Endodermal cell (in vitro differentiated cells): Measurements from ENCODE around the gene KIN. TPM values are rescaled to one million over a fixed set of nuclear protein-coding genes. Genes with fewer than 3 reads are reported as not detected.
"Not testable (repeated sequence)": the region's sequence is repeated elsewhere in the genome, so short reads cannot be mapped to it uniquely, and the experiment has no call there.

ENCODE experiments used
- DNase-seq: peaks from one replicate; pipeline ENCODE4 v3.0.0-alpha.2; 2017
- H3K27ac ChIP-seq: 2 replicates; pipeline ENCODE4 v1.5.1; 2013; ENCODE audit warnings: mild to moderate bottlenecking, low read depth, low read length, moderate library complexity
- H3K27me3 ChIP-seq: 2 replicates; pipeline ENCODE4 v1.6.1; 2013; ENCODE audit warnings: mild to moderate bottlenecking, low read length, moderate library complexity; ENCODE audit not compliant: insufficient read depth, control insufficient read depth, poor library complexity, severe bottlenecking
- H3K36me3 ChIP-seq: 2 replicates; pipeline ENCODE4 v1.7.0; 2013; ENCODE audit warnings: mild to moderate bottlenecking, low read length, moderate library complexity; ENCODE audit not compliant: control insufficient read depth, insufficient read depth
- H3K4me1 ChIP-seq: one replicate; pipeline ENCODE4 v1.7.0; 2013; ENCODE audit warnings: low read length; ENCODE audit not compliant: control insufficient read depth, insufficient read depth
- H3K4me3 ChIP-seq: 2 replicates; pipeline ENCODE4 v1.5.1; 2013; ENCODE audit warnings: mild to moderate bottlenecking, low read length, moderate library complexity
- H3K9ac ChIP-seq: 2 replicates; pipeline ENCODE4 v1.6.1; 2013; ENCODE audit warnings: mild to moderate bottlenecking, low read length, moderate library complexity; ENCODE audit not compliant: poor library complexity, severe bottlenecking; ENCODE audit errors: extremely low read depth
- H3K9me3 ChIP-seq: 2 replicates; pipeline ENCODE4 v1.6.1; 2013; ENCODE audit warnings: mild to moderate bottlenecking, low read length, moderate library complexity; ENCODE audit not compliant: control insufficient read depth
- H3K27ac Mint-ChIP-seq: 2 replicates; pipeline ENCODE4 v1.8.0; 2020; ENCODE audit warnings: mixed read lengths
- H3K27me3 Mint-ChIP-seq: 2 replicates; pipeline ENCODE4 v1.8.0; 2021; ENCODE audit warnings: mild to moderate bottlenecking, mixed read lengths; ENCODE audit not compliant: insufficient read depth
- H3K36me3 Mint-ChIP-seq: 2 replicates; pipeline ENCODE4 v1.8.0; 2020; ENCODE audit warnings: low read depth, mixed read lengths
- H3K4me1 Mint-ChIP-seq: 2 replicates; pipeline ENCODE4 v1.8.0; 2020; ENCODE audit warnings: mixed read lengths
- H3K4me3 Mint-ChIP-seq: 2 replicates; pipeline ENCODE4 v1.8.0; 2020; ENCODE audit warnings: mild to moderate bottlenecking, moderate library complexity, mixed read lengths
- H3K9me3 Mint-ChIP-seq: 2 replicates; pipeline ENCODE4 v1.8.0; 2020; ENCODE audit warnings: mild to moderate bottlenecking, mixed read lengths
- WGBS, 2 experiments: methylation state at CpG; one replicate each; pipeline versions ENCODE4 v1.1.5 to v1.1.7; 2013; ENCODE audit warnings: missing lambda C conversion rate in 2 of 2, mixed read lengths in 1 of 2; ENCODE audit not compliant: insufficient coverage in 1 of 2, insufficient read length in 1 of 2; 5-methylcytosine and 5-hydroxymethylcytosine counted together
- total RNA-seq, 2 donors: library from RNA; stranded (reverse); fragmentation: NEBNext Ultra II Directional in 1 of 2; extraction: Animal tissue kit (Norgen Biotek cat#: 25700) in 1 of 2; gene quantifications; 2 replicates in 1 of 2; 3 replicates in 1 of 2; pipeline ENCODE4 v1.2.1, GENCODE V29; 2021
- TF ChIP-seq, protein P1 (sequence below): fragments of 200-600 bp; sonication (generic); conservative IDR thresholded peaks from 2 replicates; pipeline ENCODE4 v1.5.0; 2021; ENCODE audit warnings: antibody characterized with exemption, mild to moderate bottlenecking

KIN gene
- total RNA-seq, 2 donors from 2014 or later: 17.9 TPM

DNA sequence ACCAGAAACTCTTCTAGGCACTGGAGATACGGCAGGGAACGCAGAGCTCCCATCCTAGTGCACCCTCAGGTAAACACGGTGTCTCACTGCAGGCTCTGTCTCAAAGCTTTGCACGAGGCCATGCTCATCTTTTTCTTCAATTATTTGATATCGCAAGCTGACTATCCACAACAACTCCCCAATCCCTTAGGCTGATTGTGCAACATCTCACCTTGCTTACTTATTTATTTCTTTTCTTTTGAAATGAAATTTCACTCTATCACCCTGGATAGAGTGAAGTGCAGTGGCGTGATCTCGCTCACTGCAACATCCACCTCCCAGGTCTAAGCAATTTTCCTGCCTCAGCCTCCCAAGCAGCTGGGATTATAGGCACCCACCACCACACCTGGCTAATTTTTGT, 72.3 kb downstream of the KIN start:
- no peaks in the 10 kb centered on the region for H3K4me1 Mint-ChIP-seq
- no peak overlapping the region for H3K27ac ChIP-seq
- DNase-seq: no peak
- H3K4me1 ChIP-seq: no peaks in the 10 kb centered on the region
- WGBS, 2 experiments: 83 to 90% methylated on average over 5 to 7 of the region's 7 CpGs
- no peaks in the 10 kb centered on the region for H3K36me3 Mint-ChIP-seq
- H3K9me3 ChIP-seq: no peaks in the 10 kb centered on the region
- TF ChIP-seq, protein P1, sequence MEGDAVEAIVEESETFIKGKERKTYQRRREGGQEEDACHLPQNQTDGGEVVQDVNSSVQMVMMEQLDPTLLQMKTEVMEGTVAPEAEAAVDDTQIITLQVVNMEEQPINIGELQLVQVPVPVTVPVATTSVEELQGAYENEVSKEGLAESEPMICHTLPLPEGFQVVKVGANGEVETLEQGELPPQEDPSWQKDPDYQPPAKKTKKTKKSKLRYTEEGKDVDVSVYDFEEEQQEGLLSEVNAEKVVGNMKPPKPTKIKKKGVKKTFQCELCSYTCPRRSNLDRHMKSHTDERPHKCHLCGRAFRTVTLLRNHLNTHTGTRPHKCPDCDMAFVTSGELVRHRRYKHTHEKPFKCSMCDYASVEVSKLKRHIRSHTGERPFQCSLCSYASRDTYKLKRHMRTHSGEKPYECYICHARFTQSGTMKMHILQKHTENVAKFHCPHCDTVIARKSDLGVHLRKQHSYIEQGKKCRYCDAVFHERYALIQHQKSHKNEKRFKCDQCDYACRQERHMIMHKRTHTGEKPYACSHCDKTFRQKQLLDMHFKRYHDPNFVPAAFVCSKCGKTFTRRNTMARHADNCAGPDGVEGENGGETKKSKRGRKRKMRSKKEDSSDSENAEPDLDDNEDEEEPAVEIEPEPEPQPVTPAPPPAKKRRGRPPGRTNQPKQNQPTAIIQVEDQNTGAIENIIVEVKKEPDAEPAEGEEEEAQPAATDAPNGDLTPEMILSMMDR: no peak
- H3K9ac ChIP-seq: no peak overlapping the region
- no peaks in the 10 kb centered on the region for H3K27me3 ChIP-seq
- no peaks in the 10 kb centered on the region for H3K36me3 ChIP-seq
- no peak overlapping the region for H3K4me3 ChIP-seq
- no peak overlapping the region for H3K27ac Mint-ChIP-seq
- H3K27me3 Mint-ChIP-seq: peaks cover 5% of the 10 kb centered on the region
- H3K9me3 Mint-ChIP-seq: no peaks in the 10 kb centered on the region
- no peak overlapping the region for H3K4me3 Mint-ChIP-seq

DNA sequence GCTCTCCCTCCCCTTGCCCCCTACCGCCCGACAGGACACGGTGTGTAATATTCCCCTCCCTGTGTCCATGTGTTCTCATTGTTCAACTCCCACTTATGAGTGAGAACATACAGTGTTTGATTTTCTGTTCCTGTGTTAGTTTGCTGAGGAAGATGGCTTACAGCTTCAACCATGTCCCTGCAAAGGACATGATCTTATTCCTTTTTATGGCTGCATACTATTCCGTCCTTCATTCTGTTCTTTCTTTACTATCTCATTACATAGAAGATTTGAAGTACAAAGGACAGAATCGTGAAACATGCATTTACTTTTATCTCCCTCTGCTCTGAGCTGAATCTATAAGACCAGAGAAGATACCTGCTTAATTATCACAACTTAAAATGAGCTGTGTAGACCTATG, 76.7 kb downstream of the KIN start:
- WGBS, 2 experiments: 86 to 91% methylated on average over 2 to 5 of the region's 5 CpGs

DNA sequence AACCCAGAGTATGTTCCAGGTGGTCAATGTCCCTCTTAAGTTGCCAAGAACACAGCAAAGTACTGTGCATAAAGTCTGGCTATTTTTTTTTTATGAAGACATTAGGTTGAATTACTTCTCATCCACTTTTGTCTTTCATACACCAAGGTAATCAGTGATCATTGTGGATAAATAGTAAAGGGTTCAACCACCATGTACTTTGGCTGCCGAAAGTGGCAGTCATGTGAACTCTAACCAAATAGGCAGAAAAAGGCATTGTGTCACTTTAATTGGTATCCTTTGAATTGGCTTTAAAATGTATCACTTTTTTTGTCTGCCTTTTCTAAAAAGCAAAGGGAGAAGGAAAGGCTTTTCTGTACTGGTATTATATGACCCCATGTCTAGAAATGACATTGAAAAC, 77.3 kb downstream of the KIN start:
- TF ChIP-seq, protein P1: no peak
- DNase-seq: no peak
- Mint-ChIP-seq H3K4me1 (no peaks in the 10 kb centered on the region), H3K27me3 (peaks cover 2% of the 10 kb centered on the region), H3K9me3 (no peaks in the 10 kb centered on the region), H3K36me3 (no peaks in the 10 kb centered on the region), H3K27ac (no peak overlapping the region), H3K4me3 (no peak overlapping the region)
- Histone ChIP-seq H3K4me3 (no peak overlapping the region), H3K9ac (no peak overlapping the region), H3K27me3 (no peaks in the 10 kb centered on the region), H3K27ac (no peak overlapping the region), H3K36me3 (no peaks in the 10 kb centered on the region), H3K9me3 (no peaks in the 10 kb centered on the region), H3K4me1 (no peaks in the 10 kb centered on the region)
- 94 to 100% methylated on average over 1 of the region's 1 CpG for WGBS, 2 experiments

More for the DNA sequence above, 76.7 kb downstream of the KIN start:
- not testable (repeated sequence) for H3K27ac ChIP-seq, H3K27ac Mint-ChIP-seq, H3K36me3 Mint-ChIP-seq, DNase-seq, H3K4me3 Mint-ChIP-seq, H3K9ac ChIP-seq, H3K27me3 ChIP-seq, H3K4me3 ChIP-seq, H3K4me1 Mint-ChIP-seq, H3K27me3 Mint-ChIP-seq, H3K9me3 ChIP-seq, H3K9me3 Mint-ChIP-seq, H3K4me1 ChIP-seq, H3K36me3 ChIP-seq

DNA sequence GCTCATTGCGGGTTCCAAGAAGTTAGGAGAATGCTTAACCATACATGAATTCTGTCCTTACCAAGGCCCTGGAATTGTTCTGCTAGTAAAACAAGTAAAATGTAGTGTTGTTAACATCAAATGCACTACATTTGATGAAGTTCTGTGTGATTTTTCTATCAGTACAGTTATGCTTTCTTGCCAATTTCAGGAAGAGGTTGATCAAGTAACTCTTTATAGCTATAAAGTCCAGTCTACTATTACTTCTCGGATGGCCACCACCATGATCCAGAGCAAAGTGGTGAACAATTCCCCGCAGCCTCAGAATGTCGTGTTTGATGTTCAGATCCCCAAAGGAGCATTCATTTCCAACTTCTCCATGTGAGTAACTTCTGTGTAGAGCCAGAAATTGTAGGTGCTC, 79.0 kb downstream of the KIN start:
- Histone ChIP-seq H3K4me1 (no peaks in the 10 kb centered on the region), H3K4me3 (no peak overlapping the region), H3K36me3 (no peaks in the 10 kb centered on the region), H3K27ac (no peak overlapping the region), H3K9me3 (no peaks in the 10 kb centered on the region), H3K9ac (no peak overlapping the region), H3K27me3 (no peaks in the 10 kb centered on the region)
- no peak for DNase-seq
- Mint-ChIP-seq H3K36me3 (no peaks in the 10 kb centered on the region), H3K9me3 (no peaks in the 10 kb centered on the region), H3K27me3 (peaks cover 2% of the 10 kb centered on the region), H3K4me3 (no peak overlapping the region), H3K4me1 (no peaks in the 10 kb centered on the region), H3K27ac (no peak overlapping the region)
- 92 to 100% methylated on average over 3 to 4 of the region's 4 CpGs for whole genome bisulfite sequencing, 2 experiments
- TF ChIP-seq, protein P1: no peak
